NCI-H1417 treated with DMSO at 0.1 percent for 48 hours (cell line): ENCODE results near the gene NRN1.
"Not testable (repeated sequence)": the region's sequence is repeated elsewhere in the genome, so short reads cannot be mapped to it uniquely, and the experiment has no call there.

Experiments
- DNase-seq: peaks from one replicate; lab custom pipeline; 2025; lab: John Stamatoyannopoulos, UW

The NRN1 gene

DNA sequence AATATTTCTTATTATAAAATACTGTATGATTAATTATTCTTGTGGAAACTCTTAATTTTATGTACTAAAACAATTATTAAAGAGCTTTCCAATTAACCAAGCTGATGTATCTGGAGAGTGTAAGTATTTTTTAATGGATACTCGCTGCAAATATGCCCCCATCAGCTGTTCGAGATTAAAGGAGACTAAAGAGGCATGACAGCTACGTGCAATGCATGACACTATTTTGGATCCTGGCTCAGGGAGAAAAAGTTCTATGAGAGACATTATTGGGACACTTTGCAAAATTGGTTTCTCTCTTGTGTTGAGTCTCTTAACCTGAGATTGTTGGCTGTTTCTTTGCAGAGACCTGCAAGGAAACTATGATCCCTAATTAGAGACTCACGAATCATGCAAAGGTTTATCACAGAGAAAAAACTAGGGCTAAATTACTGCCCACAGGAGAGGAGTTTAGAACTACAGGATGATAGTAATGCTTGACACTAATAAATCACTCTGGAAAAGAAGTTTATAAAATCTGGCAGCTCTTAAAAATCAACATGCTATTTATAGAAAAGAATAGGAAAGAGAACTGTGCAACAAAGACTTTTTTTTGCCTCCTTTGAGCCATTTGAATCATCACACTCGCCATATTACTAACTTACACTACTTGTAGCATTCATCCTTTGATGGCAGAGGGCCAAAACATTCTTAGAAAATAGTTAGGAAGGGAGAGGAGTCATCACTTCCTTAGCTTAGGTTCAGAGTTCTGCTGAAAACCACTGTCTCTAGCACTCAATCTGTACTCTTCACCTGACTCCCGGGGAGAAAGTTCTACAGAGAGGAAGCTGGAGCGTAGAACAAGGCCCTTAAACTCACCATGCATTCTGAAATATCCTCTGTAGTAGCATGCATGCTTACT is 25.3 kb downstream of the NRN1 start:
- no peak for DNase-seq

DNA sequence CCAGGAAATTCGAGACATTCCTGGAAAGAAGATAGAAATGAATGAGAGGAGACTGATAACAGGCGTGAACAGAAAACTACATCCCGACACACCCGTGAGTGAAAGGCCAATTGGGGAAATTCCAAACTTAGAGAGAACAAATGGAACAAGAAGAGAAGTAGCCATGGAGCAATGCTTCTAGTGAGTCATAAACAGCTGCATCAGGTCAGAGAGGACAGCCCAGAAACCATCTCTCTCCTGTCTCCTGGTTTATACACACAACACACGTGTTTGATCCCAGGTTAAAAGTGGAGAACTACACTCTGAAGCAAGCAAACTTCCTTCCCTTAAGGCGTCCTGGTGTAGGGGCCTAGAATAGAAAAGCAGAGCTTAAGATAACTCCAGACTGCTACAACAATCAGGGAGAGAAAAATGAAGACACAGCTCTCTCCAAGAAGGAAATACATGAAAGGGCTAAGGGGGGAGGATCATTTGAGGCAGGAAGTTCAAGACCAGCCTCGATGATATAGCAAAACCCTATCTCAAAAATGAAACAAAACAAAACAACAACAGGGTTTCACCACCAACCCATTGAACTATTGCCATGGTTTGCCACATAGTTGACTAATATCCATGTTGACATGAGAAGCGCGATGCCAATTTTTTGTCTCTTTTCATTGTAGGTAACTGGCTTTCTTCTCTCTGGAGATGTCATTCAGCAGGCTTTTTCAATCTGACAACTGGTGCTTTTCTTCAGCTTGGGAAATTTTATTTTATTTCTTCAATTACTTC is 26.9 kb downstream of the NRN1 start:
- no peak for DNase-seq

DNA sequence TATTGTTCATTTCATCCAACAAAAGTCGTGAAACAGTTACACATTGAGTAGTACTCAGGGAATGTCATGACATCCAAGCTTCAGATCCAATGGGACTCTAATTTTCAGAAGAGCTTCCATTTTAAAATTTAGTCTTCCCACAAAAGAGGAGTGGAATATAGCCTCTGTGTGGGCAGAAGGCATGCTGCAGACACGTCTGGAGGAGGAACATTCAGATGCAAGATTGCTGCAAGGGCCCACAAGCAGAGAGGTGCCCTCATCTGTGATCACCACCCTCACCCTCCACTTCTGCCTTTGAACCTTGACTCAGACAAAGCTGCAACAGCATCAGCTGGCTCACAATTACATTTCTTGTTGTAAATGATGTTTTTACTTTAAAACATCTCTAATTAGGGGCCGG is 29.9 kb downstream of the NRN1 start:
- DNase-seq, result no peak

DNA sequence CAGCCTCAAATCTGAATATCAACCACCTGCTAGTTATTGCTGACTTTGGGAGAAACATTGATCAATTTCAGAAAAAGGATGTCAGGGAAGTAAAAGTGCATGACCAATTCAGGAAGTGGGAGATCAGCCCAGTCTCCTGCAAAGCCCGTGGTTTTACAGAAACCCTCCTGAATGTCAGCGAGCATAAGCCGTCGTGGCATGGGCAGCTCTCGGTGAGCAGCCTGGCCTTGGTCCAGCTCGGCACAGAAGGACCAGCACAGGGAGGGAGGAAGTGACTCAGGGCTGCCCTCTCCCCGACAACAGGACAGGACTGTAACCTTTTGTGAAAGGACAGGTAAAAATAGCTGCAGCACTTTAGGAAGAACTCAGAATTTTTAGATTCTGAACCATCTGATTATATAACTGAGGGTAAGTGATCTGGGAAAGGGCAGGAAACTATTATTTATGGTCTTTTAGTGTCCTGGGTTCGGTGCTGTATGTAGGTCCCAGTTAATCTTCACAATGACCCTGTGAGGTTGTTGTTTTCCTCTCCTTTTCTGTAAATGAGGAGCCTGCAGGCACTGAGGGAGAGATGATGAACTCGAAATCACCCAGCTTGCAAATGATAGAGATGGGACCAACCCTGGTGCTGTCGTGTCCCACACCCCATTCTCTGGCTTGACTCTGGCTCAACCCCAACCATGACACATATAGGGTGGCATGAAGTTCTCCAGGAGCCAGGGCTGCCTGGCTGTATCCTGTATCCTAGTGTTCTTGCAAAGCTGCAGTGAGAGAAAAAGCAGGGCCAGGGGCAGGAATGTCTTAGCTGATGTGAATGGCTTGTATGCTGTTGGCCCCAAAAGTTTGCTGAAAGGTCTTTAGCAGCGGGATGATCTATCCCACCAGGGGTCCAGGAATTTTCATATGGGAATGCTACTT is 37.6 kb downstream of the NRN1 start:
- no peak for DNase-seq

DNA sequence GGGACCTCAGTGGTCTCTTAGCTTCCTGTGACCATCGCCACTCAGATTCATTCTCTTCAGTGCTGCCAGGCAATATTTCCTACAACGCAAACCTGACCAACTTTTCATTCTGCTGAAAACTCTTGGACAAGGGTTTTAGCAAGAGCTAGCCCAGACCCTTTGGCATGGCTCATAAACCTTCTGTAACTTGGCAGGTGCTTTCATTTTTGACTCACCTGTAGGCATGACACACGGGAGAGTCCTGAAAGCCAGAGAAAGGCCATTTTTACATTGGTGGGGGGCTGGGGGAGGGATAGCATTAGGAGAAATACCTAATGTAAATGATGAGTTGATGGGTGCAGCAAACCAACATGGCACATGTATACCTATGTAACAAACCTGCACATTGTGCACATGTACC is 38.7 kb downstream of the NRN1 start:
- DNase-seq, result not testable (repeated sequence)

DNA sequence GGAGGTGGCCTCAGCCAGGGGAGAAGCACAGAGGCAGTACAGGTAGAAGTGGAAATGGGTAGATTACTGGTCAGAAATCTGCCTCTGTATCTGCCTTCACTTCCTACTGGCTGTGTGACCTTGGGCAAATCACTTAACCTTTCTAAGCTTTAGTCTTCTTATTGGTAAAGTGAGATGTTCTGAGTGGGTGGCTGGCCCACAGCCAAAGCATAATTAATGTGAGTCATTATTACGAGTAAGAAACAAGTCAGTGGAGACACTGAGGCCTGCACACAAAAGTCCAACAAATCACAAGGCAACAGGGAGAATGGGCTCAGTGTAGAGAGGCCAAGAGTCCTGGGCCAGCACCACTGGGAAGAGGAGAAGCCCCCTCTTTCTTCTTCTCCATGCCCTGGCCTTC is 39.1 kb downstream of the NRN1 start:
- DNase-seq, result no peak

DNA sequence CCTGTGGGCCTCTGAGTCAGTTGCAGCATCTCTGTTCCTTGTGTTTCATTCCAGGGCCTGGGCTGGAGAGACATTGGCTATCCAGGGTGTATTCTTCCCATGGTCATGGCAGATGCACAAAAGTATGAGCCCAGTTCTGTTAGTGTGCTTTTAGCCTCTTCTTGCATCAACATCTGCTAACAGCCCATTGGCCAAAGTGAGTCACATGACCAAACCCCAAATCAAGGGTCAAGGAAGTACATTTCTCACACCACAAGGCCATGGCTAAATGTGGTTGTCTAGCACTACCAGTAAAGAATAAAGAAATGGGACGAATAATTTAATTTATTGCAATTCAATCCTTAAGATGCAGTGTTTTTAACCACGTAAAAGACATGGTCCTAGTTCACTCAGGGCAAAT is 43.9 kb downstream of the NRN1 start:
- no peak for DNase-seq

DNA sequence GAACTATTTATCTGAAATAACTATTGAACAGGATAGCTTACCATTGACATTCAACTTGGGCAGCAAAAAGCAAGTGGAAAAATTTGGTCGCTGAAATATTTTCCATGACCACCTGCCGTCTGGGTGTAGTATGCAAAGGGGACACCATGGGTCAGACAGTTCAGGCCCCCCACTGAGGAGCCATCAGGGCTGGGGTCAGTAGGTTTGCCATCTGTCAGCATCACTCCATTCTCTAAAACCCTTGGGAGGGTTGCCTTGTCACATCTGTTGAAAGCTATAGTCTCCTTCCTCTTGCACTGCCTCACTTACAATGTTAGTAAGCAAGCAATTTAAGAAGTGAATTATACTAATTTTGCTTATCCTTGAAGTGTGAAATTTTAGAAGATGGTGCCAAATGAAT is 44.9 kb downstream of the NRN1 start:
- no peak for DNase-seq

DNA sequence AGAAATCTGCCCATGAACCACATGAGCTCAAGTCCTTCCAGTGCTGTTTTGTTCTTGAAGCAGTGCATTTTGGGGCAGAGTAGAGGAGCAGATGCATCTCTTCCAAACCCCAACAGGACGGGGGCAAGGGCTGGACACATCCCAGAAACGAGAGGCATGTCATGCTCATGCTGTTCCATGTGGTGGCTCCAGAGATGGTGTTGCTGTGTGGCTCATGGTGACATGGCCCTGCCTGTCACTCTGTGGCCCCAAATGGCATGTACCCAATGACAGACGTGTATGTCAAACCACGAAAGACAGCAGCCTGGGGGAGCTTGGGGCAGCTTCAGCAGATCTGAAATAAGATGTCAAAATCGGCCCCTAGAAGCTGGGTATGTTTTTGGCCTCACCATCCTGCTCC is 46.3 kb downstream of the NRN1 start:
- no peak for DNase-seq

DNA sequence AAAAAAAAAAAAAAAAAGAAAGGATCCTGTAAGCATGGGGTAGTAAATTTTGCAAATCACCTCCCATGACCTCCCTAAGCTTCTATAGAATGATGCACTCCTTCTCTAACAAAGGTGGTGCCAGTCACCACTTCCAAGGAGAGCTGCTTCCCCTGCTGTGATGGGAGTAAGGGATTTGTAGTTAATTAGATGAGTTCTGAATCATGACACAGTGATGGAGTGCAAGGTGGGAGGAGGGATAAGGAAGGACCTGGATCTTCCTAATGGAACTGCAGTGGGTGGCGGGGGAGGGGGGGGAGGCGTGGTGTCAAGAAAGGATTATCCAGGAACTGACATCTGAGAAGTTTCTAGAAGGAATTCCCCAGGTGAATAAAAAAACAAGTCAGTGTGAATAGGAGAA is 47.8 kb downstream of the NRN1 start:
- no peak for DNase-seq

DNA sequence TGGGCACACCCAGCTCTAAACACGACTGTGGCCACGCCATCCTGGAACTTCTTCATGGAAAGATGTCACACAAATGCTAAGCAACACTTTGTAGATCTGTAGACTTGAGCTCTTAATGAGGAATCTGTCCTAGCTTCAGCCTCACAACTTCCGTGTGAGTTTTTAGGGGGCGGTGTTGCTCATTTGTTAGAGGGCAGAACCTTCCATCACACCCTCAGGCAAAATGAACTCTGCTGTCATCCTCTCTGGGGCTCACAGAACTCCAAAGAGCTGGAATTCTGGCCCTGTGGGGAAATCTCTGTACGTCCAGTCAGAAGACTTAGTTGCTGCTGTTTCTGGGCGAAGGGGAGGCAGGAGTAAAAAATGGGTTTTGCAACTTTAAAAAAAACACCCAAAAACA is 49.8 kb downstream of the NRN1 start:
- no peak for DNase-seq

DNA sequence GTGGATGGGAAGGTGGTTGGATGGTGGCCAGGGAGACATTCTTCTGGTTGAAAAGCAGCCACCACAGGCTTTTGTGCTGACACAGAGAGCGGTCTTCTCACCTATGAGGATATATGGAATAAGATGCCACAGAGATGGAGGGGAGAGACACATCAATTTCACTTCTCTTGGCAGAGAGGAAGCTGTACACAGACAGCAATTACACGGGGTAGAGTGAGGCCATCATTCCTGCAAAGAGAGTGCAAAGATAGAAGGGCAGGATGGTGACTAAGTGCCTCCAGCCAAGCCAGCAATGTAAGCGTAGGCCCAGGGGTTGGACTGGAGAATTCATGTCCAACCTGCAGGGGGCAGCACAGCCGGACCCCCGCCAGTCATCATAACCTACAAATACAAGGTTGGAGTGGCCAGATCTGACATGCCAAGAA is 56.4 kb downstream of the NRN1 start:
- no peak for DNase-seq
